ENCODE measurements around the gene STUM. TPM values are rescaled to one million over a fixed set of nuclear protein-coding genes. Genes with fewer than 3 reads are reported as not detected.

The STUM gene
- polyA plus RNA-seq, 3 donors = 0.64 to 3.1 (median 1.5) TPM

GRCh38 chr1:226531360-226532093 lies 17.0 kb upstream of the STUM start:
- H3K27ac ChIP-seq (ENCODE audit: low read depth, low read length) = no peak overlapping the region
- 94 to 97% (median 95%) methylated on average over 4 of the region's 4 CpGs for WGBS, 3 donors

- H3K27ac ChIP-seq (ENCODE audit: low read depth, low read length) = no peak overlapping the region
- WGBS, 3 donors = 92 to 97% (median 93%) methylated on average over 2 of the region's 2 CpGs
These were observed 16.0 kb upstream of the STUM start for GRCh38 chr1:226532553-226532952.

DNA sequence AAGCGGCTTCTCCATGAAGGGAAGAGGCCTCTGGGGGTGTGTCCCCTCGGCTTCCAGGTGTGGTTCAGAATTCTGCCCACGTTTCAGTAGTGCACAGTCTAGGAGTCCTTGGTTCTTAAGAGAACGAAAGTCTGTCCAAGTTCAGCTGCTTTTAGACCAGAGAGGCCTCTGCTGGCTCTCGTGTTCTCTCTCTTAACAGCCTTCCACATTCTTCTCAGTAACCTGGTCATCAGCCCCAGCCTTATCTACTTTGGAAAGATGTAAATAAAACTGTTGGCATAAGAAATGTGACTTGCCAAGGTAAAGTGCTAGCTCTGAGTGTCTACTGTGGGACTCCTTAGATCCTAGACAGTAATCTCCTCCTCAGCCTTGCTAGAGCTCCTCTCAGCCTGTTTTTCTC lies 15.3 kb upstream of the STUM start:
- 49 to 77% (median 75%) methylated on average over 5 of the region's 5 CpGs for WGBS, 3 donors
- H3K27ac ChIP-seq (ENCODE audit: low read depth, low read length) = no peak overlapping the region

DNA sequence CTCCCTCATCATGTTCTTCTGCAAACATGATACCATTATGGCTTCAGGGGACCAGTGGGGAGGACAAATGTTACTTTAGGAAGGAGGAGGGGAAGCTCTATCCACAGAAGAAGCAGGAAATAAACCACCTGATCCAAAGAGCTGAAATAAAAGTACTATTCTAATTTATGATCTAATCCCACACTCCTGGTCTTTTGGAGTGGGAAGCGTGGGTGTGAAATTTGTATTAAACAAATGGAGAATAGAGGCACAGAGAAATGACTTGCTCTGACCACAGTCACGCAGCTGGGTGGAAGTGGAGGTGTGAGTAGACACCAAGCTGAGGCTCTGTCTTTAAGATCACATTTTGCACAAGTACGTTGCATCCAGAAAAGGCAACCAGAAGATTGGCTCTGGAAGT lies 14.5 kb upstream of the STUM start:
- 91 to 93% (median 92%) methylated on average over 3 of the region's 3 CpGs for WGBS, 3 donors

DNA sequence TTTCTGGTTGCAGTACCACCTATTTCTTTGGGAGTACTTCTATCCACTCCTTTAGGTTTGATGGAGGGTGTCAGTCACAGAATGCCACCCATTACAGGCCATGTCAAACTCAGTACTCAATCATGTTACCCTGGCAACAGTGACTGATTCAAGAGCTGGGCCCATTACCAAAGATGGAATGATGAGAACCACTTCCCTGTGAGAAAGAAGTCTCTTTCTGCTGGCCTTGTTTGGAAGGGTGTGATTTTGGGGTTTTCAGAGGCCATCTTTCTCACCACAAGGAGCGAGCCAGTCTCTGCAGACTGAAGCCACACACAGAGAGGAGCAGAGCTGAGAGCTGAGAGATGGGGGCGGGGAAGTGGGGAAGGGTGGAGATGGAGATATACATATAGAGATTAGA lies 13.9 kb upstream of the STUM start:
- WGBS, 3 donors = 86 to 100% (median 94%) methylated on average over 2 of the region's 2 CpGs
- H3K27ac ChIP-seq (ENCODE audit: low read depth, low read length) = no peak overlapping the region

More for the DNA sequence above, 14.5 kb upstream of the STUM start:
- no peak overlapping the region for H3K27ac ChIP-seq (ENCODE audit: low read depth, low read length)

GRCh38 chr1:226535666-226536065 lies 12.9 kb upstream of the STUM start:
- 71 to 84% (median 80%) methylated on average over 9 of the region's 9 CpGs for WGBS, 3 donors
- no peak overlapping the region for H3K27ac ChIP-seq (ENCODE audit: low read depth, low read length)

- H3K27ac ChIP-seq (ENCODE audit: low read depth, low read length) = no peak overlapping the region
- WGBS, 3 donors = 88 to 91% (median 89%) methylated on average over 4 of the region's 4 CpGs
These were observed 7.3 kb upstream of the STUM start for GRCh38 chr1:226541231-226541630.

GRCh38 chr1:226541631-226542622 lies 6.6 kb upstream of the STUM start:
- 74 to 81% (median 77%) methylated on average over 14 of the region's 14 CpGs for WGBS, 3 donors
- H3K27ac ChIP-seq (ENCODE audit: low read depth, low read length) = no peak overlapping the region

DNA sequence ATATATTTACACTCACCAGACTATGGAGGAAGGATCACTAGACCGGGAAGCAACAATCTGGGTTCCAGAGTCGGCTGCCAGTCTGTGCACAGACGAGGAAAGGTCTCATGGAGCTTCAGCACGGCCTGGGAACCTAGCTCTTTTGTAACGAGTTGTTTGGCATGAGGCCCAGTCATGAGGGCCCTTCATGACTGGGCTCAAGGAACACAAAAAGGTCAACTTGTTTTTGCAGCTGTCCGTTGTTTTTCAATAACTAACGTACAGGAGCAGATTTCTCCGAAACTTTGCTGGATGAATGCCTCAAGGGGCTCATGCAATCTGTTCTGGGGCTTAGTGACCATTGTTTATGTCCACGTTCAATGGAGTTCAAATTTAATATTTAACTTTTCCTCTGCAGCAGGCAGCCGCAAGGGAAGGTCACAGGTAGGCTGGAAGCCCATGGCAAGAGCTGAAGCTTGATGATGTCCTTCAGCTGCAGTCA lies 5.9 kb upstream of the STUM start:
- no peak overlapping the region for H3K27ac ChIP-seq (ENCODE audit: low read depth, low read length)
- WGBS, 3 donors = 17 to 57% (median 39%) methylated on average over 10 of the region's 10 CpGs

- no peak overlapping the region for H3K27ac ChIP-seq (ENCODE audit: low read depth, low read length)
- WGBS, 3 donors = 55 to 77% (median 60%) methylated on average over 5 of the region's 5 CpGs
These were observed 2.5 kb upstream of the STUM start for GRCh38 chr1:226545836-226546596.

- WGBS, 3 donors = 78 to 89% (median 89%) methylated on average over 4 of the region's 4 CpGs
- H3K27ac ChIP-seq (ENCODE audit: low read depth, low read length) = no peak overlapping the region
These were observed 1.6 kb upstream of the STUM start for GRCh38 chr1:226546926-226547325.

DNA sequence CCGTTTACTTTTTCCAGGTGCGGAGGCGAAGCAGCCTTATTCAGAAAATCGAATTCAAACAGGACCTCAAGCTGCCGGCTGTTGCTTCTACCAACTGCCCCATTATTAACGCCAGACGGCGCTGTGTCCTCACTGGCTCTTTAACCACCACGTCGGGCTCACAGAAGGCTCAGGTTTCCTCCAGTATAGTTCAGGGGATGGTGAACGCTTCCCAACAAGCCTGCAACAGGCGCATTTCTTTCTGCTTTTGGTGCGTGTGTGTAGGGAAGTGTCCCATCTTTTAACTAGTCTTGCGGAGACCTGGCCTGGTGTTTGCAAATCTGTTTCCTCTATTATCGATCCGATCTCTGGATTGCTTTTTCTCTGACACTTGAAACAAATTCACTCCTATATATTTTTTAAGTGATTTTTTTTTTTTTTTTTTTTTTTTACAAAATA lies 791 bp upstream of the STUM start:
- WGBS, 3 donors = 3 to 8% (median 4%) methylated on average over 16 of the region's 16 CpGs
- H3K27ac ChIP-seq (ENCODE audit: low read depth, low read length) = no peak overlapping the region

DNA sequence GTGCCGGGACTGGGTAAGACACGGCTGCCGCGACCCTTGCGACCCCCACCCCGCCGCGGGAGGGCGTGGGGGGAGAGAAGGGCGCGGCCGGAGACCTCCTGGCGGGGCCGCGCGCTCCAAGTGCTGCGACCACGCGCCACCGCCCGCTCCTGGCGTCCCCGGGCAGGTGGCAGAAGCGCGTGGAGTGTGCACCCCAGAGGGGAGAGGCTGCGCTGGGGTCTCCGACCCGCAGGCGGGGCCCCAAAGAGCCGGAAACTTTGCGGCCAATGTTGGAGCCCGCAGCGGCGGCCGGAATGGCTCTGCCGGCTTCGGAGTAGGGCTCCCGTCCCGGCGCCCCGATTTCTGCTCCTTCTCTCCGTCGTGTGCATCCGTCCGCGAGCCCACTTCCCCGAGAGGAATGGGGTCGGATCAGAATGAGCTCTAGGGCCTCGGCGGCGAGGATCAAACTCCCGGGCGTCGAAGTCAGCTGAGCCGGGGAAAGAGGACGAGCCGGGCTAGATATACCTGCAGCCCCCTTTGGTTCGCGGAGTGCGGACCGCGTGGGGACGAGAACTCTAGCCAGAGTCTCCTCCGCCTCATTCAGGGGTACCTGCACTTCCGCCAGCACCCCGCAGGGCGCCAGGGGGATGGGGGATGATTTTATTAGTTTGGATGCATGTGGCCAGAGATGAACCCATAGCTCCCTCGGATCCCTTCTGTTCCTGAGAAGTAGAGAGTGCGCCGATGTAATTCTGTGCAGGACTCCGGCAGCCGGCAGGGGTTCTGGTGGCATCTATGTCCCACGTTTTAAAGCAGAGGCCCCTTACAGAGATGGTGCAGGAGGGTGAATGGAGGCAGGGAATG lies 751 bp downstream of the STUM start:
- H3K27ac ChIP-seq (ENCODE audit: low read depth, low read length) = no peak overlapping the region
- WGBS, 3 donors = 1 to 2% (median 1%) methylated on average over 64 to 72 of the region's 73 CpGs

GRCh38 chr1:226549937-226550671 lies 1.5 kb downstream of the STUM start:
- 7 to 10% (median 8%) methylated on average over 20 to 21 of the region's 21 CpGs for WGBS, 3 donors

GRCh38 chr1:226550672-226551041 lies 2.1 kb downstream of the STUM start:
- WGBS, 3 donors = 59 to 80% (median 79%) methylated on average over 5 of the region's 5 CpGs
- no peak overlapping the region for H3K27ac ChIP-seq (ENCODE audit: low read depth, low read length)

More at GRCh38 chr1:226549937-226550671, 1.5 kb downstream of the STUM start:
- no peak overlapping the region for H3K27ac ChIP-seq (ENCODE audit: low read depth, low read length)

- 41 to 62% (median 41%) methylated on average over 2 of the region's 2 CpGs for WGBS, 3 donors
- H3K27ac ChIP-seq (ENCODE audit: low read depth, low read length) = no peak overlapping the region
These were observed 2.7 kb downstream of the STUM start for GRCh38 chr1:226551299-226551698.

DNA sequence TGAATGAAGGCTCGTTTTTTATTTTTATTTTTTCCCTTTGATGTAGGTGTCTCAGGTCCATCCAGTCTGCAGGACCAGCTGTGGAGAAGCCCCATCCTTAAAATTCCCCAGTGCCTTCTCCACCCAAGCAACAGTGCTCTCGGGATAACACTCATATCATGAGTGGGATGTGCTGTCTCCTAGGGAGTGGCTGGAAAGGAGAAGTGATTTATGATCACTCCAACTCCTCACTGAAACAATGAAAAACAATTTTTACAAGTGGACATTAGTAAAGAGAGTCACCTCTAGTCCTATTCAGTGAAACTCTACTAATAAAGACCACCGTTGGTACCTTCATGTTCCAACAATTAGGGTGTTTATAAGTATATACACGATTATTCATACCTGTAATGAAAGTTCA lies 3.5 kb downstream of the STUM start:
- H3K27ac ChIP-seq (ENCODE audit: low read depth, low read length) = no peak overlapping the region
- 70 to 81% (median 75%) methylated on average over 4 of the region's 4 CpGs for WGBS, 3 donors
